Tibial nerve (tissue), 4 donors: ENCODE data around the gene GNG2. TPM values are rescaled to one million over a fixed set of nuclear protein-coding genes. Genes with fewer than 3 reads are reported as not detected.

Experiments
- DNase-seq, 2 donors: peaks; one replicate each; pipeline ENCODE4 v3.0.0-alpha.2; 2019; ENCODE audit warnings: low spot score in 2 of 2
- H3K27ac ChIP-seq, 4 donors: fragments of 200-600 bp; sonication (generic) in 3 of 4; one replicate each; pipeline ENCODE4 v1.5.1; 2017 to 2019; ENCODE audit warnings: mild to moderate bottlenecking in 1 of 4
- H3K27me3 ChIP-seq, 2 donors: fragments of 200-600 bp; sonication (generic) in 1 of 2; one replicate each; pipeline versions ENCODE4 v1.5.1 to v1.6.0; 2017 to 2019
- H3K36me3 ChIP-seq, 3 donors: fragments of 200-600 bp; sonication (generic); one replicate each; pipeline ENCODE4 v1.5.1; 2018 to 2019
- H3K4me1 ChIP-seq, 4 donors: fragments of 200-600 bp; sonication (generic) in 3 of 4; one replicate each; pipeline ENCODE4 v1.5.1; 2017 to 2019
- H3K4me3 ChIP-seq, 4 donors: fragments of 200-600 bp; sonication (generic) in 3 of 4; one replicate each; pipeline ENCODE4 v1.5.1; 2017 to 2019; ENCODE audit warnings: mild to moderate bottlenecking in 1 of 4, moderate library complexity in 1 of 4
- H3K9me3 ChIP-seq, 4 donors: fragments of 200-600 bp; sonication (generic) in 3 of 4; one replicate each; pipeline ENCODE4 v1.5.1; 2017 to 2019
- EP300 ChIP-seq, 2 donors: sonication (generic); formaldehyde crosslinking; IDR thresholded peaks; one replicate each; pipeline ENCODE4 v1.6.1; 2017; ENCODE audit warnings: antibody characterized with exemption in 2 of 2, mild to moderate bottlenecking in 1 of 2
- POLR2A ChIP-seq, 2 donors: fragments of 450-650 bp; IDR thresholded peaks; one replicate each; pipeline ENCODE4 v1.6.1; 2017; ENCODE audit warnings: antibody characterized with exemption in 2 of 2, mild to moderate bottlenecking in 2 of 2, moderate library complexity in 2 of 2
- WGBS, 2 donors: methylation state at CpG; one replicate each; pipeline ENCODE4 v1.1.5; 2018; 5-methylcytosine and 5-hydroxymethylcytosine counted together
- total RNA-seq, 4 donors: library from RNA; depleted of rRNA; stranded (reverse); fragments of >200 nt; gene quantifications; one replicate each; pipeline ENCODE4 v1.1.0, GENCODE V29; 2016
- TF ChIP-seq, protein P1 (sequence below), 5 experiments: fragments of 200-600 bp in 3 of 5; fragments of 450-650 bp in 2 of 5; sonication (generic) in 3 of 5; IDR thresholded peaks; one replicate each; pipeline ENCODE4 v1.5.1; 2016 to 2019; ENCODE audit warnings: antibody characterized with exemption in 5 of 5, mild to moderate bottlenecking in 3 of 5, moderate library complexity in 2 of 5

The GNG2 gene
- total RNA-seq, 4 donors from 2014 or later: 54.3 to 121 (median 73.3) TPM

DNA sequence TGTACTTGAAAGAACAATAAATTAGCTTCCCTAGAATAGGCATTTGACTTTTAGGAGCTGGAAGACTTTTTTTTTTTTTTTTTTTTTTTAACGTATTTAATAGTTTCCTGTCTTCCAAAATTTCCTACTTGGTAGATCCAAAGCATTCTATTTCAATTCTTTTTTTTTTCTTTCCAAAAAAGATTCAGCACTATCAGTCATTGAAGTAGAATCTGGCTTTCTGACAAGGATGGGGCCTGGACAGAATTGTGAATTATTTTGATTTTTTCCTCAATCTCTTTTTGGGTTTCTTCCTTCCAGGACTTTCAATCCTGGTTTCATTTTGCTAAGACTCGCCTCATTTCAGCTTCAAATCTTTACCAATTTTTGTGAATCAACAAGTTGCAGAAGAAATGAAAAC lies 21.2 kb downstream of the GNG2 start:
- no peaks in the 10 kb centered on the region for H3K27me3 ChIP-seq
- H3K36me3 ChIP-seq: no peaks in the 10 kb centered on the region
- no peaks in the 10 kb centered on the region for H3K9me3 ChIP-seq
- WGBS, 2 donors: 30 to 42% methylated on average over 2 of the region's 2 CpGs
- TF ChIP-seq, protein P1, sequence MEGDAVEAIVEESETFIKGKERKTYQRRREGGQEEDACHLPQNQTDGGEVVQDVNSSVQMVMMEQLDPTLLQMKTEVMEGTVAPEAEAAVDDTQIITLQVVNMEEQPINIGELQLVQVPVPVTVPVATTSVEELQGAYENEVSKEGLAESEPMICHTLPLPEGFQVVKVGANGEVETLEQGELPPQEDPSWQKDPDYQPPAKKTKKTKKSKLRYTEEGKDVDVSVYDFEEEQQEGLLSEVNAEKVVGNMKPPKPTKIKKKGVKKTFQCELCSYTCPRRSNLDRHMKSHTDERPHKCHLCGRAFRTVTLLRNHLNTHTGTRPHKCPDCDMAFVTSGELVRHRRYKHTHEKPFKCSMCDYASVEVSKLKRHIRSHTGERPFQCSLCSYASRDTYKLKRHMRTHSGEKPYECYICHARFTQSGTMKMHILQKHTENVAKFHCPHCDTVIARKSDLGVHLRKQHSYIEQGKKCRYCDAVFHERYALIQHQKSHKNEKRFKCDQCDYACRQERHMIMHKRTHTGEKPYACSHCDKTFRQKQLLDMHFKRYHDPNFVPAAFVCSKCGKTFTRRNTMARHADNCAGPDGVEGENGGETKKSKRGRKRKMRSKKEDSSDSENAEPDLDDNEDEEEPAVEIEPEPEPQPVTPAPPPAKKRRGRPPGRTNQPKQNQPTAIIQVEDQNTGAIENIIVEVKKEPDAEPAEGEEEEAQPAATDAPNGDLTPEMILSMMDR (IDR thresholded peaks at IDR 0.05): no peak
- TF ChIP-seq EP300 (IDR thresholded peaks at IDR 0.05): no peak
- TF ChIP-seq POLR2A (IDR thresholded peaks at IDR 0.05): no peak
- H3K4me1 ChIP-seq: peaks cover 0 to 63% (median 19%) of the 10 kb centered on the region in 4 donors
- no peak for DNase-seq
- H3K4me3 ChIP-seq: no peak overlapping the region
- peak overlapping the region in 2 of 4 donors; percentile 55 to 80 for H3K27ac ChIP-seq

DNA sequence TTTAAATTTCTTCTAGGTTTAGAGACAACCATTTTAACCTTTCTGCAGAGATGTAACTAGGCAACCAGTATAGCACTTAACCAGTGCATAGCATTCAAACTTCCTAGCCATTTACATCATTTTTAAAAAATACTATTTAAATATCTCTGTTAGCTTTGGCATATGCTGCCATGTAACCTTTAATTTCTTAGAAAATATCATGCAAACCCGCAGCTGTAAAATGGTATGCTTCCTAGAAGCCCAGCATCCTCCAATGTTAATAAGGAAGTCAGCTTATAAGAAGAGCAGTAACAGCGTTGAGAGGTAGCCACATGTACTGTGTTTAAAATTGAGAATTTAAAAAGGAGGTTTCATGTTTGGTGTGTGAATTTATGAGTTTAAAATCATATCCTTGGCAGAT lies 22.8 kb downstream of the GNG2 start:
- no peaks in the 10 kb centered on the region for H3K27me3 ChIP-seq
- no peaks in the 10 kb centered on the region for H3K36me3 ChIP-seq
- peak overlapping the region in 1 of 4 donors; percentile 13 for H3K27ac ChIP-seq
- no peak overlapping the region for H3K4me3 ChIP-seq
- 61 to 68% methylated on average over 2 of the region's 2 CpGs for WGBS, 2 donors
- TF ChIP-seq, protein P1 (IDR thresholded peaks at IDR 0.05): no peak
- TF ChIP-seq POLR2A (IDR thresholded peaks at IDR 0.05) (no peak), EP300 (IDR thresholded peaks at IDR 0.05) (no peak)
- no peak for DNase-seq
- H3K9me3 ChIP-seq: no peaks in the 10 kb centered on the region
- H3K4me1 ChIP-seq: peaks cover 0 to 50% (median 17%) of the 10 kb centered on the region in 4 donors

DNA sequence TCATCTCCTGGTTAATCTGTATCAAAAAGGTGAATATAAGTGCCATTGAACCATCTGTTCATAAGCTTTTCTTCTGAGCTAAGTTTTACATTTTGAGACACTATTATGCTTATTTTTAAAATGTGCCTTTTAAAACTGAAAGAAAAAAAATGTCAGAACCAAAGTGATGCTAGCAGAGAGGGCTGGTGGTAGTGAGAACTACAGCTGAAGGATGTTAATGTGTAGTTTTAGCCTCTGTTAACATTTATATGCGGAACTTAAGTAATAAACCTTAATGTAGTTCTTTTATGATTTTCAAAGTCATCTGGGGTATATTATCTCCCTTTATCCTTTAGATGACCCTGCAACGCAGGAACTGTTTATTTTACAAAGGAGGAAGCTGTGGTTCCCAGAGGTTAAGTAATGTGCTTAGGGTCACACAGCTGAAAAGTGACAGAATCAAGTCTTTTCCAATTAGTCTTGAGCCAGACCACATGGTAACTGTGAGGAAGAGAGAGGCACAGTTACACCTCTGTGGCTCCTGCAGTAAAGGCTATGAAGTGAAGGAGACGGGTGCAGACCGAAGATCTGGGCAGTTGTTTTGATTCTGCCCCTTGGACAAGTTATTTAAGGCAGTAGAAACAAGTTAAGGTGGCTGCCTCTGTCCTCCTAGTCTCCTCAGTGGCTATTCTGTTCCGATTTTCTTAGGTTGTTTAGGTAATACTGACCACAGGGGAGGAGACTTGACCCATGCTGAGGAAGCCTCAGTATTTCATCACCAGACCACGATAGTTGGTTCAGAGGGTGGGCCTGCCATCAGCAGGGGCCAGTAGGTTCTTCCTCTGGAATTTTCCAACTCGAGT lies 23.9 kb downstream of the GNG2 start:
- TF ChIP-seq EP300 (IDR thresholded peaks at IDR 0.05): peak in 1 of 2 donors; percentile 64
- TF ChIP-seq POLR2A (IDR thresholded peaks at IDR 0.05): no peak
- Histone ChIP-seq H3K9me3 (no peaks in the 10 kb centered on the region), H3K36me3 (no peaks in the 10 kb centered on the region), H3K27ac (peak overlapping the region in 3 of 4 donors; percentile 10 to 63 (median 53)), H3K27me3 (no peaks in the 10 kb centered on the region), H3K4me1 (peaks cover 0 to 50% (median 17%) of the 10 kb centered on the region in 4 donors), H3K4me3 (no peak overlapping the region)
- 26 to 38% methylated on average over 7 of the region's 7 CpGs for WGBS, 2 donors
- no peak for DNase-seq

DNA sequence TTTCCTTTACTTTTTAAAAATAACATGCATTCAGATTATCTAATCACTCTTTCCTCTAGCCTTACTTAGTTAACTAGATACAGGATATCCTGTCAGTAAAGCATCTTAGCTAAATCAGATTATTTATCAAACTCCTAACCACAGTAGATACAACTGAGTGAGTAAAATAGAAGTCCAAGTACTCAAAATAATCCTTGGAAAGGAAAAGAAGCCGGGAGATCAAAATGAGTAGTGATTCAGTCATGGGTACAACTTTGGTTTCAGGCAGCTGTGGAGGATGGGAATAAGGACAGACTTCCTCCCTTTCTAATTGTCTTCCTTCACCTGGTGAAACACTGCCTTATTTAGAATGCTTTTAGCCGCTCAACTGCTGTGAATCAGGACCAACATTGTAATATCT lies 29.4 kb downstream of the GNG2 start:
- Histone ChIP-seq H3K4me3 (no peak overlapping the region), H3K36me3 (no peaks in the 10 kb centered on the region), H3K27me3 (no peaks in the 10 kb centered on the region), H3K27ac (peak overlapping the region in 1 of 4 donors; percentile 58), H3K9me3 (no peaks in the 10 kb centered on the region), H3K4me1 (peaks cover 0 to 17% (median 10%) of the 10 kb centered on the region in 4 donors)
- no peak for TF ChIP-seq EP300 (IDR thresholded peaks at IDR 0.05)
- TF ChIP-seq, protein P1 (IDR thresholded peaks at IDR 0.05): no peak
- TF ChIP-seq POLR2A (IDR thresholded peaks at IDR 0.05): no peak
- DNase-seq: no peak
- 77 to 78% methylated on average over 2 of the region's 2 CpGs for WGBS, 2 donors

DNA sequence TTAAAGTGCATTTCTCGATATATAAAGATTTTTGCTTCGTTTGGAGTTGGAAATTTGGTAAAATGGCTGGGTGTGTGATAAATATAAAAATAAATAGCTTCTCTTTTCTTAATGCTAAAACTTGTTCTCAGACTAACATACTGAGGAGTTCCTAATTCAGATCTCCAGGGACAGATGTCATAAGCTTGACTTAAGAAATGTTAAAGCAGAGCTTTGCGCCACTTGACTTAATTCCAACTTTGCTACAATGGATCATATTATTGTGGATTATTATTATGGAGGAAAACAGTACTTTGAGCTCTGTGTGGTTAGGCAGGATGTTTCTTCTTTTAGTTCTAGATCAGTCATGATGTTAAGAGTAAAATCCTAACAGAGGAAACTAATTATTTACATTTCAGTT lies 33.8 kb downstream of the GNG2 start:
- 79 to 81% methylated on average over 3 of the region's 3 CpGs for WGBS, 2 donors
- H3K36me3 ChIP-seq: no peaks in the 10 kb centered on the region
- H3K4me1 ChIP-seq: peaks cover 0 to 19% (median 5%) of the 10 kb centered on the region in 4 donors

More for the DNA sequence above, 33.8 kb downstream of the GNG2 start:
- TF ChIP-seq, protein P1 (IDR thresholded peaks at IDR 0.05): no peak
- TF ChIP-seq POLR2A (IDR thresholded peaks at IDR 0.05) (no peak), EP300 (IDR thresholded peaks at IDR 0.05) (no peak)
- H3K9me3 ChIP-seq: no peaks in the 10 kb centered on the region
- H3K27ac ChIP-seq: peak overlapping the region in 1 of 4 donors; percentile 32
- no peak for DNase-seq
- no peaks in the 10 kb centered on the region for H3K27me3 ChIP-seq
- H3K4me3 ChIP-seq: no peak overlapping the region
